ENCODE data around the gene PARD6A.

Gene PARD6A, protein sequence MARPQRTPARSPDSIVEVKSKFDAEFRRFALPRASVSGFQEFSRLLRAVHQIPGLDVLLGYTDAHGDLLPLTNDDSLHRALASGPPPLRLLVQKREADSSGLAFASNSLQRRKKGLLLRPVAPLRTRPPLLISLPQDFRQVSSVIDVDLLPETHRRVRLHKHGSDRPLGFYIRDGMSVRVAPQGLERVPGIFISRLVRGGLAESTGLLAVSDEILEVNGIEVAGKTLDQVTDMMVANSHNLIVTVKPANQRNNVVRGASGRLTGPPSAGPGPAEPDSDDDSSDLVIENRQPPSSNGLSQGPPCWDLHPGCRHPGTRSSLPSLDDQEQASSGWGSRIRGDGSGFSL

DNA sequence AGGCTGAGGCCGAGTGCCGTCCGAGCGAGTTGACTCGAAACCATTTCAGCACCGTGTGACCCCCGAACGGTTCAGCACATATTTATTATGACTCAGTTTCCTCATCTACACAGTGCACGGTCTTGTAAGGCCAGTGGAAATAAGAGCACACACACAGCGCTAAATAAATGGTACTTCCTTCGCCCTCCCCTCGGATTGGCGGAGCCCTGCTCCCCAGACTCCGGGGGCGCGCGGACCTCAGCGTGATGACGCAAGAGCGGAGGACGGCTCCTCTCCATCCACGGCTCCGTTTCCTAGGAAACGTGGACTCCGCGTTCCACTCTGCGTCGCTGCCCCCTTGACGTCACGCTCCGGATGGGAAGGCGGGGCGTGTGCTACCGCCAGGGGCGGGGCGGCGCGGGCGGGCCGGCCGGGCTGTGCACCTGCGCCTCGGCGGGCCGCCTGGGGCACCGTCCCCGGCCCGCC is at the start of gene PARD6A:
PARD6A (plus strand) TSS at position 397 of the 465 bp plus-strand sequence. CDS start 79 bp downstream, outside the sequence.
- DNase-seq (ENCODE audit: low read depth in 2 of 2) = peak; percentile 94 to 95

GRCh38 chr16:67613808-67614207 is 47.0 kb upstream of the PARD6A start:
- no peak for DNase-seq (ENCODE audit: low read depth in 2 of 2)

DNA sequence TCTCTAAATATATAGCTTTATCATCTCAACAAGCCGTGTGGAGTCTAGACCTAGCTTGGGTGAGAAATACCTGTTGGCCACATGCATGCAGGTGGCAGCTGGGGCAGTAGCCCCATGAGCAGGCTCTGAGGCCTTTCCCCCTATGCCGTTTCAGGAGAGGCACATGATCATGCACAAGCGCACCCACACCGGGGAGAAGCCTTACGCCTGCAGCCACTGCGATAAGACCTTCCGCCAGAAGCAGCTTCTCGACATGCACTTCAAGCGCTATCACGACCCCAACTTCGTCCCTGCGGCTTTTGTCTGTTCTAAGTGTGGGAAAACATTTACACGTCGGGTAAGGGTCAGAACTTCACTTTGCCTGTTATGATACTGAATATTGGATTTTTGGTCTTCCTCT is 32.5 kb upstream of the PARD6A start:
- no peak for DNase-seq (ENCODE audit: low read depth in 2 of 2)

DNA sequence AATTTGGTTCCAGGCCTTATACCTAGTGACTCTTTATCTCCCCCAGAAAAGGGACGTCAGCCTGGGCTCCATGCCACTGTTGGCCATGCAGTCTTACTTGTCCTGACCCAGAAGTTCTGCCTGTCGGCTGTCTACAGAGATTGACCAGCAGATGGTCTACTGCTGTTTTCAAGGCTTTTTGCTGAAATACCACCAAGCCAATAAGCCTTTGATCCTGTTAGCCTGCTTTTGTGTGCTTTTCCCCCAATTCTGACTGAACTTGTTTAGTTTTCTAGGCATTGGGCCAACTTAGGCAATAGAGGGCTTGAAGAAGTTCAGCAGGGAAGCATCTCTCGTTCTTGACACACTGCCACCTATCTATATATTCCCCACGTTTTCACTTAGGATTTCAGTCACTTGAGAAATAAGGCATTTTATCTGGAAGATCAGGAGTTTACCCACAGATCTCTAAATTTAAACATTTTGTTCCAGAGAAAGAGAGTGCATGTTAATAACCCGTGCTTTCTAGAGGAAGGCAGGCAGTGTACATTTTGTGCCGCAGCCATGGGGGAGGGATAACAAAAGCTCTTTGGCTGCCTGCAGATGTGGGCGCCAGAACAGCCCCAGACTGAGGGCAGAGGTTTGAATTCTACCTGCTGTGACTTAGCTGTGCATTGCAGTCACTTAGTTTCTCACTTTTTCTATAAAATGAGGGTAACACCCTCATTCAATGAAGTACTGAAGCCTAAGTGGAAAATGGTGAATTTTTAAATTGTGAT is 28.2 kb upstream of the PARD6A start:
- no peak for DNase-seq (ENCODE audit: low read depth in 2 of 2)

DNA sequence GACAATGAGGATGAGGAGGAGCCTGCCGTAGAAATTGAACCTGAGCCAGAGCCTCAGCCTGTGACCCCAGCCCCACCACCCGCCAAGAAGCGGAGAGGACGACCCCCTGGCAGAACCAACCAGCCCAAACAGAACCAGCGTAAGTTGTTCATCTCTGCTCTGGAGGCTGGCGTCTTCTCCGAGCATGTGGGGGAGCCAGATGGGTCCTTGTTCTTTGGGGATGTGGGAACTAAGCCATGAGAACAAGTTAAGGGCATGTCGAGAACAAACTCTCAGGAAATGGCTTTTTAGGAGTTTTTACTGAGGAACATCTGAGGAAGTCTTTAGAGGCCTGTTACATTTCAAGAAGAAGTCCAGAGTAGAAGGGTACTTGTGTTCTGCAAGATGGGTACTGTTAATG is 24.0 kb upstream of the PARD6A start:
- no peak for DNase-seq (ENCODE audit: low read depth in 2 of 2)

GRCh38 chr16:67637625-67638024 is 23.1 kb upstream of the PARD6A start:
- no peak for DNase-seq (ENCODE audit: low read depth in 2 of 2)

- no peak for DNase-seq (ENCODE audit: low read depth in 2 of 2)
Measured at GRCh38 chr16:67641779-67642708, 18.7 kb upstream of the PARD6A start.

DNA sequence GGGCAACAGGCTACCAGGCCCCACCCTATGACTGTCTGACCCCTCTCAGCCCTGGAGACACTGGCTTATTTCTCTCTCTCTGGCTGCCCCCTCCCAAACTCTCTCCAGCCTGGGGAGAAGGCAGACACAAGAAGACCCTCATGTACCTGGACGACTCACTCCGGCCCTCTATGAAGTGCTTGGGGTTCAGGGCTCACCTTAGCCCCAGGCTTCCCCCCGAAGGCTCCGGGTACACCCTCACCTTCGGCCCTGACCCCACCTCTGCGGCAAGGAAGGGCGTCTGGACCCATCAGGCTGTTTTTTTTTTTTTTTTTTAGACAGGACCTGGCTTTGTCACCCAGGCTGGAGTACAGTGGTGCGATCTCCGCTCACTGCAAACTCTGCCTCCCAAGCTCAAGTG is 16.7 kb upstream of the PARD6A start:
- no peak for DNase-seq (ENCODE audit: low read depth in 2 of 2)

GRCh38 chr16:67645397-67646121 is 15.2 kb upstream of the PARD6A start:
- DNase-seq (ENCODE audit: low read depth in 2 of 2) = no peak

DNA sequence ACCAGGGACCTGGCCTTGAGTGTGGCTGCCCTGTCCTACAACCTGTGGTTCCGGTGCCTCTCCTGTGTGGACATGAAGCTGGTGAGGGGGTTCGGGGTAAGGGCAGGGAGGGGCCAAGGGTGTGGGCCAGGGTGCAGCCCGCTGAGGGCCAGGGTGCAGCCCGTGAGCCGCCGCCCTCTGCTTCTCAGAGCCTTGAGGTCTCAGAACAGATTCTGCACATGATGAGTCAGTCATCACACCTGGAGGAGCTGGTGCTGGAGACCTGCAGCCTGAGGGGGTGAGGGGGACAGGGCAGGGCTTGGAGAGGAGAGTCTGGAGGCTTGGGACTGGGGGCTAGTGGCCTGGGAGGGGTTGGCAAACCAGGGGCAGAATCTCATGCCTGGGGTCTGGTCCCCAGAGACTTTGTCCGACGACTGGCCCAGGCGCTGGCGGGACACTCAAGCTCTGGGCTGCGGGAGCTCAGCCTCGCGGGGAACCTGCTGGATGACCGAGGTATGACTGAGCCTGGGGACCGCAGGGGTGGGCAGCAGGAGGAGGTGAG is 13.6 kb upstream of the PARD6A start:
- no peak for DNase-seq (ENCODE audit: low read depth in 2 of 2)

DNA sequence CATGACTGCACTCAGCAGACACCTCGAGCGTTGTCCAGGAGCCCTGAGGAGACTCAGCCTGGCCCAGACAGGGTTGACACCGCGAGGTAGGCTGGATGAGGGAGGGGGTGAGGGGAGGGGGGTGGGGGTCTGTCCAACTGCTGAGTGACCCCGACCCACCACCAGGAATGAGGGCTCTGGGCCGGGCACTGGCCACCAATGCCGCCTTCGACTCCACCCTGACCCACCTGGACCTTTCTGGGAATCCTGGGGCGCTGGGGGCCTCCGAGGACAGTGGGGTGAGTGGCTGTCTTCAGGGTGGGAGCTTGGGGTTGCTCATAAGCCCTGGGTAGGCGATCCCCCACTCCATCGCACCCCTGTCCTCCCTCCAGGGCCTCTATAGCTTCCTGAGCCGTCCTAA is 13.1 kb upstream of the PARD6A start:
- no peak for DNase-seq (ENCODE audit: low read depth in 2 of 2)

- no peak for DNase-seq (ENCODE audit: low read depth in 2 of 2)
Measured at GRCh38 chr16:67648088-67648763, 12.5 kb upstream of the PARD6A start.

DNA sequence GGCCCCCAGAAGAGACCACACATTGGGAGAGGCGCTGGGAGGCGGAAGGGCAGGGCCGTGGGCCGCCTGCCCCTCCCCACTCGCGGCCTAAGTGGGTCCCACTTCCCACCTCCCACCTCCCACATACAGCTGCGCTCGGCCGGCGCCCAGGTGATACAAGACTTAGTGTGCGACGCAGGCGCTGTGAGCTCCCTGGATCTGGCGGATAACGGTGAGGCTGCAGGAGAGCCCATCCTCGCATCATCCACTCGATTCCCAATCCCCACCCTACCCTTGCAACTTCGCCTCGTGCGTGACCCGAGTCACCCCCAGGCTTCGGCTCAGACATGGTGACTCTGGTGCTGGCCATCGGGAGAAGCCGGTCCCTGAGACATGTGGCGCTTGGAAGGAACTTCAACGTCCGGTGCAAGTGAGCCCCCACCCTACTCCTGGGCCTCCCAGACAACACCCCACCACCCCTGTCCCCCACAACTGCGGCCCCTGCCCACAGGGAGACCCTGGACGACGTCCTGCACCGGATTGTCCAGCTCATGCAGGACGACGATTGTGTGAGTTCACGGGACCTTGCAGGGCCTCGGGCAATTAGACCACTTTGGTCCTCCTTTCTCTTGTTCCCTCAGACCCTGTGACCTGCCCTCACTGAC is 11.9 kb upstream of the PARD6A start:
- no peak for DNase-seq (ENCODE audit: low read depth in 2 of 2)

- no peak for DNase-seq (ENCODE audit: low read depth in 2 of 2)
Measured at GRCh38 chr16:67649494-67649931, 11.2 kb upstream of the PARD6A start.

GRCh38 chr16:67650023-67650422 is 10.7 kb upstream of the PARD6A start:
- DNase-seq (ENCODE audit: low read depth in 2 of 2) = no peak

DNA sequence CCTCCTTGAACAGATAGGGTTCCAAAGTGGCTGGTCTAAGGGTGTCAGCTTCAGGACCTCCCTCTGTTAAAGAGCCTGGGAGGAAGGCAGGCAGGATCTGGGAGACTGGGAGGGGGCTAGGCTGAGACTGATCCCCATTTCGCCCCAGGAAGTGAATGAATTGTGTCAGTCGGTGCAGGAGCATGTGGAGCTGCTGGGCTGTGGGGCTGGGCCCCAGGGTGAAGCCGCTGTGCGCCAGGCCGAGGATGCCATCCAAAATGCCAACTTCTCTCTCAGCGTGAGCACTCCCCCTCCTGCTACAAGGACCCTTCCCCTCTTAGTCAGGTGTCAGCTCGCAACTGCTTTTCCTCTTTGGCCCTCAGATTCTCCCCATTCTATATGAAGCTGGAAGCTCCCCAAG is 9.7 kb upstream of the PARD6A start:
- no peak for DNase-seq (ENCODE audit: low read depth in 2 of 2)

DNA sequence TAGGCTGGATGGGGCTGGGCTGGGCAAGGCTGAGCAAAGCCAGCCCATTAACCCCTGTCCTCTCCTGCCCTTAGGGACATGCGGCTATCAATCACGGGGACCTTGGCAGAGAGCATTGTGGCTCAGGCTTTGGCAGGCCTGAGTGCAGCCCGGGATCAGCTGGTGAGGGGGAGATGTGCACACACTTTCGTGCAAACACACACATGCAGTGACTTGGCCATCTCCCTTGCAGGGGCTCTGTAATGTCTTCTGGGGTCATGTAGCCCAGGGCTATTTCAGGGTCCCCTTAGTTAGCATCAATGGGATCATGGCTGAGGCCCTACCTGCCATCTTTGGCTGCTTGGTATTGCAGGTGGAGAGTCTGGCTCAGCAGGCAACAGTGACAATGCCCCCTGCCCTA is 8.9 kb upstream of the PARD6A start:
- DNase-seq (ENCODE audit: low read depth in 2 of 2) = no peak

DNA sequence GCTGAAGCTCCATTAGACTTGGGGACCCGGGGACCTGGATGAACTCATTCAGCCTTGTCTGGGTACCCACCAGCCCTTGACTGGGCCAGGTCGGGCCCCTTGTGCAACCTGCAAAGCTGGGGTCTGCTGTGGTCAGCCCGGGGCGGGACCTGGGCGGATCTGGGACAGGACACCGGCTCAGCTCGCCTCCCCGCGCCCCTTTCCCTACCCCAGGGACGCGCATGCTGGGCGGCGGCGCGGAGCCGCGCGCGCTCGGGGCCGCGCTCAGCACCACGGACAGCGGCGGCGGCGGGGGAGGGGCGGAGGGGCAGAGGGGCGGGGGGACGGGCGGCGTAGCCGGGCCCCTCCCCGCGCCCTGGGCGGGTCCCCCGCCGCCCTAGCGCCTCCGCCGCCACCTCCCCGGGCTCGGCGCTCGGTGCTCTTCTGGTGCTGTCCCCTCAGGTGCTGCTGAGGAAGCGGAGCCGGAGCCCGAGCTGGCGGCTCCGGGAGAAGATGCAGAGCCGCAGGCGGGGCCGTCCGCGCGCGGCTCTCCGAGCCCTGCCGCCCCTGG is 8.1 kb upstream of the PARD6A start:
- DNase-seq (ENCODE audit: low read depth in 2 of 2) = no peak

DNA sequence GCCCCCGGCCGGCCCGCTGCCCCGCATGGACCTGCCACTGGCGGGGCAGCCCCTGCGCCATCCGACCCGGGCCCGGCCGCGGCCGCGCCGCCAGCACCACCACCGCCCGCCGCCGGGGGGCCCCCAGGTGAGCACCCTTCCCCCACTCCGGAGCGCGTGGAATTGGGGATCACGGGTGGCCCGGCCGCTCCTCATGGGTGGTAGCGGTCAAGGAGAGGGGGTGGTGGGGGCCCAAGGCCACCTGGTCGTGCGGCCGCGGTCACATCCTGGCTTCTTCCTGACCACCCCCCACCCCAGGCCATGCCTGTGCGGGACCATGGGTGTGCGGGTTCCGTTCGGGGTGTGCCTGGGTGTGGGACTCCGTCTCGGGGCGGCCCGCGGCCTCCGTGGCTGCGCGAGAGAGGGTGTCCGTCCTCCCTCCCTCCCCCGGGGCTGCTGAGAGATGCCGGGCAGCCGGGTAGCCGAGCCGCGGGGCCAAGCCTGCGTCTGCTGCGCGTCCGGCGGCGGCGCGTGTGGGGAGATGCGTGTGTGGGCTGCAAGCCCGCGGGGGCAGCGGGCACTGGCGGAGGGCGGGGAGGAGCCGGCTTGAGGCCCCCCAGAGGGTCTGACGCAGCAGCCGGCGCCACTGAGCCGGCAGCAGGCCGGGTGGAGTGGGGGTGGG is 7.5 kb upstream of the PARD6A start:
- DNase-seq (ENCODE audit: low read depth in 2 of 2) = no peak

All from stimulated activated CD8-positive, alpha-beta memory T cell treated with anti-CD3 and anti-CD28 coated beads, Interleukin-15, amount 100 ng/mL, for 48 hours (primary cell).